H1 (cell line): ENCODE measurements around the gene TXLNA. TPM values are rescaled to one million over a fixed set of nuclear protein-coding genes. Genes with fewer than 3 reads are reported as not detected.

Experiments used
- CTCF ChIA-PET: fragments of 300-600 bp; sonication (Branson Sonifier 250); formaldehyde crosslinking; loops from one replicate; lab custom pipeline; 2021; ENCODE audit not compliant: partially characterized antibody; lab: Charles Lee
- POLR2A ChIA-PET: fragments of 300-600 bp; sonication (Branson Sonifier 250); formaldehyde crosslinking; loops from one replicate; lab custom pipeline; 2021; ENCODE audit warnings: inconsistent platforms; ENCODE audit not compliant: partially characterized antibody; lab: Charles Lee
- DNase-seq, 2 experiments: peaks; one replicate each; pipeline versions ENCODE4 v3.0.0 to v3.0.0-alpha.2; 2010 to 2022; ENCODE audit warnings: low spot score in 2 of 2, low read depth in 1 of 2, mixed read lengths in 1 of 2
- FAIRE-seq: peaks from 2 replicates; lab custom pipeline; 2011; peaks lifted over from hg19 to GRCh38; lab: Jason Lieb, UNC
- H2AFZ ChIP-seq: 2 replicates; pipeline ENCODE4 v1.8.1; 2012; ENCODE audit warnings: low read length, inconsistent platforms
- H2AK5ac ChIP-seq: 2 replicates; pipeline ENCODE4 v1.6.1; 2013; ENCODE audit warnings: low read depth, low read length
- H2BK120ac ChIP-seq: replicated peaks from 2 replicates; pipeline ENCODE3; 2013; ENCODE audit warnings: low read depth, low read length, inconsistent platforms
- H2BK12ac ChIP-seq: 2 replicates; pipeline ENCODE4 v1.6.1; 2013; ENCODE audit warnings: low read depth, low read length
- H2BK15ac ChIP-seq: 2 replicates; pipeline ENCODE4 v1.6.1; 2013; ENCODE audit warnings: low read length
- H2BK20ac ChIP-seq: 2 replicates; pipeline ENCODE4 v1.6.1; 2013; ENCODE audit warnings: low read length
- H2BK5ac ChIP-seq: 2 replicates; pipeline ENCODE4 v1.6.1; 2013; ENCODE audit warnings: low read depth, low read length
- H3K14ac ChIP-seq: 2 replicates; pipeline ENCODE4 v1.6.1; 2013; ENCODE audit warnings: inconsistent platforms; ENCODE audit not compliant: insufficient read length
- H3K18ac ChIP-seq: 2 replicates; pipeline ENCODE4 v1.6.1; 2013; ENCODE audit warnings: low read length; ENCODE audit errors: extremely low read depth
- H3K23ac ChIP-seq: 2 replicates; pipeline ENCODE4 v1.6.1; 2013; ENCODE audit warnings: inconsistent platforms; ENCODE audit not compliant: insufficient read length
- H3K23me2 ChIP-seq: 2 replicates; pipeline ENCODE4 v1.6.1; 2013; ENCODE audit warnings: low read depth, low read length
- H3K27ac ChIP-seq: 2 replicates; pipeline ENCODE4 v1.6.1; 2011; ENCODE audit warnings: low read depth, low read length, inconsistent platforms
- H3K27me3 ChIP-seq, 4 experiments: replicated peaks in 1 of 4; 1 replicate in 1 of 4; 2 replicates in 3 of 4; pipeline versions ENCODE4 v1.6.1 to v1.8.1; 2011 to 2013; ENCODE audit warnings: low read length in 3 of 4, mild to moderate bottlenecking in 3 of 4, inconsistent platforms in 2 of 4, mixed read lengths in 2 of 4, moderate library complexity in 1 of 4; ENCODE audit not compliant: control insufficient read depth in 3 of 4, insufficient read depth in 3 of 4; ENCODE audit errors: extremely low read depth in 1 of 4
- H3K36me3 ChIP-seq, 4 experiments: 2 replicates each; pipeline versions ENCODE4 v1.6.1 to v1.8.1; 2011 to 2013; ENCODE audit warnings: mild to moderate bottlenecking in 4 of 4, low read length in 3 of 4, moderate library complexity in 2 of 4, control low read depth in 1 of 4, inconsistent platforms in 1 of 4; ENCODE audit not compliant: insufficient read depth in 4 of 4, control insufficient read depth in 2 of 4
- H3K4ac ChIP-seq: replicated peaks from 2 replicates; pipeline ENCODE3; 2013; ENCODE audit warnings: low read length, low read depth, mixed read lengths, inconsistent platforms; ENCODE audit not compliant: insufficient read length
- H3K4me1 ChIP-seq, 4 experiments: replicated peaks in 1 of 4; 1 replicate in 1 of 4; 2 replicates in 3 of 4; pipeline versions ENCODE4 v1.6.1 to v1.8.1; 2011 to 2013; ENCODE audit warnings: low read length in 3 of 4, inconsistent platforms in 2 of 4, mixed read lengths in 1 of 4; ENCODE audit not compliant: insufficient read depth in 4 of 4, control insufficient read depth in 3 of 4
- H3K4me2 ChIP-seq, 2 experiments: 2 replicates each; pipeline versions ENCODE4 v1.6.1 to v1.8.1; 2011 to 2013; ENCODE audit warnings: low read depth in 2 of 2, low read length in 2 of 2, control low read depth in 1 of 2, inconsistent platforms in 1 of 2, mild to moderate bottlenecking in 1 of 2; ENCODE audit not compliant: insufficient read depth in 1 of 2
- H3K4me3 ChIP-seq, 4 experiments: fragments of 200-600, 300-600 bp in 1 of 4; sonication (generic), shearing (Covaris generic), sonication (Bioruptor Twin) in 1 of 4; 2 replicates each; pipeline versions ENCODE4 v1.5.1 to v1.8.1; 2011 to 2016; ENCODE audit warnings: low read length in 4 of 4, low read depth in 3 of 4, control low read depth in 2 of 4, inconsistent platforms in 2 of 4, mild to moderate bottlenecking in 2 of 4, mixed read lengths in 1 of 4, moderate library complexity in 1 of 4; ENCODE audit not compliant: insufficient read depth in 2 of 4; ENCODE audit errors: extremely low read depth in 1 of 4
- H3K56ac ChIP-seq: replicated peaks from 2 replicates; pipeline ENCODE3; 2013; ENCODE audit warnings: low read depth, mild to moderate bottlenecking, mixed read lengths, low read length, inconsistent platforms; ENCODE audit not compliant: insufficient read length
- H3K79me1 ChIP-seq: 2 replicates; pipeline ENCODE4 v1.6.1; 2013; ENCODE audit warnings: low read depth, low read length, control low read depth
- H3K79me2 ChIP-seq, 2 experiments: 2 replicates each; pipeline versions ENCODE4 v1.6.1 to v1.8.1; 2012 to 2013; ENCODE audit warnings: low read length in 2 of 2, mild to moderate bottlenecking in 2 of 2, inconsistent platforms in 1 of 2; ENCODE audit not compliant: insufficient read depth in 2 of 2, control insufficient read depth in 1 of 2
- H3K9ac ChIP-seq, 4 experiments: replicated peaks in 1 of 4; 1 replicate in 1 of 4; 2 replicates in 3 of 4; pipeline versions ENCODE4 v1.6.1 to v1.8.1; 2011 to 2013; ENCODE audit warnings: low read depth in 3 of 4, low read length in 3 of 4, control low read depth in 2 of 4, mild to moderate bottlenecking in 2 of 4, moderate library complexity in 2 of 4, inconsistent platforms in 1 of 4; ENCODE audit errors: extremely low read depth in 1 of 4
- H3K9me3 ChIP-seq, 2 experiments: 2 replicates each; pipeline versions ENCODE4 v1.6.1 to v1.8.1; 2012 to 2013; ENCODE audit warnings: mild to moderate bottlenecking in 2 of 2, moderate library complexity in 2 of 2, control low read depth in 1 of 2, inconsistent platforms in 1 of 2, low read depth in 1 of 2, low read length in 1 of 2, mixed read lengths in 1 of 2; ENCODE audit not compliant: insufficient read depth in 2 of 2
- H4K20me1 ChIP-seq, 2 experiments: replicated peaks in 1 of 2; 2 replicates each; pipeline versions ENCODE3 to v1.8.1; 2011 to 2013; ENCODE audit warnings: inconsistent platforms in 2 of 2, low read length in 2 of 2, mild to moderate bottlenecking in 1 of 2; ENCODE audit not compliant: insufficient read depth in 2 of 2, control insufficient read depth in 1 of 2
- H4K5ac ChIP-seq: 2 replicates; pipeline ENCODE4 v1.6.1; 2013; ENCODE audit warnings: low read length, low read depth, mixed read lengths, inconsistent platforms; ENCODE audit not compliant: insufficient read length
- H4K8ac ChIP-seq: 2 replicates; pipeline ENCODE4 v1.8.0; 2013; ENCODE audit warnings: mild to moderate bottlenecking, moderate library complexity, low read length, inconsistent platforms; ENCODE audit not compliant: insufficient read depth; ENCODE audit errors: extremely low read depth
- H4K91ac ChIP-seq: replicated peaks from 2 replicates; pipeline ENCODE3; 2013; ENCODE audit warnings: low read length, mixed read lengths, inconsistent platforms; ENCODE audit not compliant: insufficient read length
- ATF2 ChIP-seq: IDR thresholded peaks from 2 replicates; pipeline ENCODE4 v1.6.1; 2012; ENCODE audit warnings: low read length, inconsistent platforms
- EZH2 ChIP-seq: fragments of 200-600 bp; sonication (generic); IDR thresholded peaks from 2 replicates; pipeline ENCODE4 v1.7.1; 2012; ENCODE audit warnings: low read depth, mild to moderate bottlenecking, moderate library complexity, low read length, inconsistent platforms; ENCODE audit not compliant: severe bottlenecking
- GTF2F1 ChIP-seq: IDR thresholded peaks from 2 replicates; pipeline ENCODE4 v1.6.1; 2012; ENCODE audit warnings: low read depth, low read length, improper control_type of control experiment, borderline replicate concordance
- NRF1 ChIP-seq: IDR thresholded peaks from 2 replicates; pipeline ENCODE4 v1.6.1; 2011; ENCODE audit warnings: mild to moderate bottlenecking, low read depth, low read length, improper control_type of control experiment
- PHF8 ChIP-seq: fragments of 200-600 bp; sonication (generic); conservative IDR thresholded peaks from 2 replicates; pipeline ENCODE4 v1.7.1; 2012; ENCODE audit warnings: low read depth, mild to moderate bottlenecking, inconsistent platforms, low read length, moderate library complexity
- POLR2A ChIP-seq, 2 experiments: IDR thresholded peaks; 1 replicate in 1 of 2; 2 replicates in 1 of 2; pipeline ENCODE4 v1.6.1; 2011; ENCODE audit warnings: low read depth in 2 of 2, low read length in 2 of 2, mild to moderate bottlenecking in 2 of 2; ENCODE audit errors: control extremely low read depth in 1 of 2
- RXRA ChIP-seq: IDR thresholded peaks from 2 replicates; pipeline ENCODE4 v1.6.1; 2011; ENCODE audit warnings: low read depth, mild to moderate bottlenecking, low read length, moderate library complexity; ENCODE audit not compliant: insufficient read depth
- SAP30 ChIP-seq: fragments of 300-600 bp; sonication (generic); IDR thresholded peaks from 2 replicates; pipeline ENCODE4 v1.7.1; 2012; ENCODE audit warnings: low read length, moderate library complexity, mild to moderate bottlenecking, inconsistent platforms; ENCODE audit not compliant: insufficient read depth, insufficient replicate concordance
- SP4 ChIP-seq: IDR thresholded peaks from 2 replicates; pipeline ENCODE4 v1.6.1; 2012; ENCODE audit warnings: low read length, inconsistent platforms
- WGBS, 2 experiments: shearing (Covaris generic) in 1 of 2; methylation state at CpG; one replicate each; pipeline versions ENCODE4 v1.1.6 to v1.1.7; 2013 to 2015; ENCODE audit warnings: low lambda C conversion rate in 2 of 2, mixed read lengths in 2 of 2, inconsistent platforms in 1 of 2, low coverage in 1 of 2, missing lambda C conversion rate in 1 of 2; ENCODE audit not compliant: insufficient replicate concordance in 2 of 2, insufficient coverage in 1 of 2, insufficient read length in 1 of 2; ENCODE audit errors: extremely low coverage in 1 of 2, missing lambda C conversion rate in 1 of 2; 5-methylcytosine and 5-hydroxymethylcytosine counted together
- polyA plus RNA-seq, 7 experiments: library from polyadenylated mRNA; depleted of rRNA in 3 of 7; stranded (reverse) in 5 of 7; unstranded in 2 of 7; fragments of >200 nt in 5 of 7; fragments of 200-250 nt in 2 of 7; gene quantifications; 1 replicate in 5 of 7; 2 replicates in 1 of 7; 4 replicates in 1 of 7; pipeline versions ENCODE4 v1.2.1 to v1.2.3, GENCODE V29; 2011 to 2013; ENCODE audit warnings: missing spikeins in 2 of 7, mixed read lengths in 2 of 7
- total RNA-seq: library from RNA; stranded (reverse); fragmentation: NEBNext Ultra II Directional; extraction: Animal tissue kit (Norgen Biotek cat#: 25700); gene quantifications from 2 replicates; pipeline ENCODE4 v1.2.1, GENCODE V29; 2021

TXLNA gene
- total and polyA plus RNA-seq, 2 of the 8 experiments (the other 6 are each of a cell fraction or from before 2014, with no cell fraction given), result 31.3 to 46.9 TPM

DNA sequence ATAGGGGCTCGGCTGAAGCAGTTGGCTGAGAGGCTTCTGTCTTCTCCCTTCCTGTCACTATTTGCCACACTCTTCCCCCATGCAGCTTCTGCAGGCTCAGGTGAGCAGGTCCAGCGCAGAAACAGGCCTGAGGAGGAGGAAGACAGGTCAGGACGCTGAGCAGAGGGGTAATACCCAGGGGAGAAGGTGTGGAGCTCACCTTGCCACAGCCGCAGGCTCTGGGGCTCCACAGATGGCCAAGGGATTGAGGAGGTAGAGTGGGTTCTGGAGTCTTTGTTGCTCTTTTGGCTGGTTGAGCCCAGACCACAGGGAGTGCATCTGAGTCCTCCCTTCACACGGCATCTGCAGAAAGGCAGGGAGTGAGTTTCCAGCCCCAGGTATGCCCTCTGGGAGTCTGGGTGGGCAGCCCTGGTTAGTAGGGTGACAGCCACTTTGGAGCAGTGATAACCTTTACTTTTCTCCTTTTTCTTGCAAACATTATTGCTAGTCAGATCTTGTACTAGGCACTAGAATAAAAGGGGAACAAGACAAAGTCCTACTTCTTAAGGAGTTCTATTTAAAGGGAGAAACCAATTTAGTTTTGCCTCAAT lies 52.5 kb downstream of the TXLNA start:
- H3K27ac ChIP-seq, result no peak overlapping the region
- H4K8ac ChIP-seq, result no peak overlapping the region
- no peak overlapping the region for H3K18ac ChIP-seq
- no peak overlapping the region for H4K5ac ChIP-seq
- no peaks in the 10 kb centered on the region for H3K4me1 ChIP-seq
- H2BK5ac ChIP-seq, result no peak overlapping the region
- H4K20me1 ChIP-seq, result peaks cover 0 to 10% of the 10 kb centered on the region in 2 experiments
- peaks cover 23 to 59% (median 46%) of the 10 kb centered on the region in 4 experiments for H3K36me3 ChIP-seq
- no peaks in the 10 kb centered on the region for H3K27me3 ChIP-seq
- no peaks in the 10 kb centered on the region for H3K79me2 ChIP-seq
- TF ChIP-seq SAP30, result no peak
- no peak for TF ChIP-seq EZH2
- TF ChIP-seq PHF8, result no peak
- no peak for TF ChIP-seq GTF2F1
- TF ChIP-seq RXRA, result no peak
- TF ChIP-seq SP4, result no peak
- TF ChIP-seq POLR2A (IDR thresholded peaks at IDR 0.05; ENCODE audit: control extremely low read depth in 1 of 2, low read depth in 2 of 2, low read length in 2 of 2), result no peak
- TF ChIP-seq NRF1, result no peak
- TF ChIP-seq ATF2, result no peak
- H4K91ac ChIP-seq, result no peak overlapping the region
- 83% methylated on average over 5 of the region's 5 CpGs; no CpG with 5 or more reads in 1 of the 2 experiments for WGBS, 2 experiments
- H2BK15ac ChIP-seq, result no peak overlapping the region
- no peak overlapping the region for H3K14ac ChIP-seq
- no peak overlapping the region for H3K4ac ChIP-seq
- H3K23me2 ChIP-seq, result no peaks in the 10 kb centered on the region
- FAIRE-seq, result no peak
- no peak for DNase-seq
- no peak overlapping the region for H2AK5ac ChIP-seq
- no peak overlapping the region for H2BK20ac ChIP-seq
- POLR2A ChIA-PET, result interaction anchor here (1.0 to 2.2 kb wide), 10 partner anchors 9 to 101 kb away, joined by 3 to 12 read pairs (median 4); partner anchors contain the start of genes EIF3I and TMEM234
- CTCF ChIA-PET, result interaction anchor here (0.6 to 1.8 kb wide), 5 partner anchors 8 to 149 kb away, joined by 3 to 4 read pairs (median 3); no protein-coding TSS in a partner anchor
- H2BK120ac ChIP-seq, result no peak overlapping the region
- no peak overlapping the region for H2AFZ ChIP-seq
- H3K4me2 ChIP-seq, result no peak overlapping the region
- H3K23ac ChIP-seq, result no peak overlapping the region
- H3K9ac ChIP-seq, result no peak overlapping the region
- no peak overlapping the region for H3K4me3 ChIP-seq
- peaks cover 2% of the 10 kb centered on the region; the same call in 1 of the 2 replicates for H3K79me1 ChIP-seq
- no peak overlapping the region for H2BK12ac ChIP-seq
- no peak overlapping the region for H3K56ac ChIP-seq
- H3K9me3 ChIP-seq, result no peaks in the 10 kb centered on the region
